WTC11 (cell line): ENCODE measurements around the gene HGS. TPM values are rescaled to one million over a fixed set of nuclear protein-coding genes. Genes with fewer than 3 reads are reported as not detected.

Source experiments
- ATAC-seq: fragments of 200-7000 bp; cut with Tn5 transposase; 2 replicates; pipeline ENCODE4 v1.10.0; 2021; ENCODE audit warnings: mild to moderate bottlenecking, moderate library complexity
- CTCF ChIA-PET: fragments of 300-600 bp; sonication (Branson Sonifier 250); formaldehyde crosslinking; loops from one replicate; lab custom pipeline; 2021; ENCODE audit warnings: antibody characterized with exemption; lab: Charles Lee
- POLR2A ChIA-PET: fragments of 350-600 bp; sonication (Branson Sonifier 250); formaldehyde crosslinking; loops from one replicate; lab custom pipeline; 2021; ENCODE audit warnings: antibody characterized with exemption; lab: Charles Lee
- DNase-seq: peaks from one replicate; pipeline ENCODE4 v3.0.0; 2021; ENCODE audit warnings: low spot score
- H3K27ac Mint-ChIP-seq: 2 replicates; pipeline ENCODE4 v1.8.0; 2021; ENCODE audit warnings: mixed read lengths
- H3K27me3 Mint-ChIP-seq: 2 replicates; pipeline ENCODE4 v1.8.0; 2021; ENCODE audit warnings: low read depth, mild to moderate bottlenecking, moderate library complexity, mixed read lengths
- H3K36me3 Mint-ChIP-seq: 2 replicates; pipeline ENCODE4 v1.8.0; 2021; ENCODE audit warnings: mixed read lengths
- H3K4me1 Mint-ChIP-seq: 2 replicates; pipeline ENCODE4 v1.8.0; 2022; ENCODE audit warnings: mixed read lengths
- H3K4me3 Mint-ChIP-seq: 2 replicates; pipeline ENCODE4 v1.8.0; 2021; ENCODE audit warnings: mild to moderate bottlenecking, moderate library complexity, mixed read lengths
- H3K9me3 Mint-ChIP-seq: 2 replicates; pipeline ENCODE4 v1.8.0; 2021; ENCODE audit warnings: mixed read lengths
- CBFB ChIP-seq: sonication (generic); formaldehyde crosslinking; IDR thresholded peaks from 2 replicates; pipeline ENCODE4 v1.8.1; 2022; ENCODE audit warnings: mild to moderate bottlenecking, low read depth, missing genetic modification reagents
- CREM ChIP-seq: sonication (generic); formaldehyde crosslinking; IDR thresholded peaks from 2 replicates; pipeline ENCODE4 v1.8.1; 2022; ENCODE audit warnings: mild to moderate bottlenecking, missing genetic modification reagents, moderate library complexity
- FOXK1 ChIP-seq: sonication (generic); formaldehyde crosslinking; IDR thresholded peaks from 2 replicates; pipeline ENCODE4 v1.8.0; 2022; ENCODE audit warnings: mild to moderate bottlenecking, moderate library complexity, missing genetic modification reagents
- GABPB1 ChIP-seq: sonication (generic); formaldehyde crosslinking; IDR thresholded peaks from 2 replicates; pipeline ENCODE4 v1.8.1; 2023; ENCODE audit warnings: mild to moderate bottlenecking, missing genetic modification reagents
- GRHL2 ChIP-seq: fragments of 250-450 bp; sonication (Bioruptor Pico); IDR thresholded peaks from 2 replicates; pipeline ENCODE4 v1.8.0; 2022; ENCODE audit warnings: mild to moderate bottlenecking, moderate library complexity; ENCODE audit not compliant: insufficient replicate concordance, severe bottlenecking
- GTF2I ChIP-seq: fragments of 250-450 bp; sonication (Bioruptor Pico); conservative IDR thresholded peaks from 2 replicates; pipeline ENCODE4 v1.4.0; 2021; ENCODE audit warnings: mild to moderate bottlenecking
- IRF2 ChIP-seq: sonication (generic); formaldehyde crosslinking; IDR thresholded peaks from 2 replicates; pipeline ENCODE4 v1.8.0; 2022; ENCODE audit warnings: low read depth, missing genetic modification reagents, borderline replicate concordance
- JAZF1 ChIP-seq: fragments of 250-450 bp; sonication (Bioruptor Pico); IDR thresholded peaks from 2 replicates; pipeline ENCODE4 v1.9.0; 2021; ENCODE audit warnings: moderate library complexity, mild to moderate bottlenecking, inconsistent platforms
- MXD4 ChIP-seq: fragments of 250-450 bp; sonication (Bioruptor Pico); IDR thresholded peaks from 2 replicates; pipeline ENCODE4 v1.8.0; 2021; ENCODE audit warnings: mild to moderate bottlenecking, moderate library complexity, borderline replicate concordance
- NR1H2 ChIP-seq: sonication (generic); formaldehyde crosslinking; IDR thresholded peaks from 2 replicates; pipeline ENCODE4 v1.9.0; 2021; ENCODE audit warnings: mild to moderate bottlenecking, moderate library complexity, missing genetic modification reagents
- NR3C1 ChIP-seq: sonication (generic); formaldehyde crosslinking; conservative IDR thresholded peaks from 2 replicates; pipeline ENCODE4 v1.8.1; 2023; ENCODE audit warnings: low read depth, mild to moderate bottlenecking, missing genetic modification reagents
- RORB ChIP-seq: fragments of 250-450 bp; sonication (Bioruptor Pico); IDR thresholded peaks from 2 replicates; pipeline ENCODE4 v1.9.0; 2021; ENCODE audit warnings: mild to moderate bottlenecking
- SOX15 ChIP-seq: fragments of 250-450 bp; sonication (Bioruptor Pico); IDR thresholded peaks from 2 replicates; pipeline ENCODE4 v1.9.0; 2021; ENCODE audit warnings: mild to moderate bottlenecking
- TEAD4 ChIP-seq: sonication (generic); formaldehyde crosslinking; IDR thresholded peaks from 2 replicates; pipeline ENCODE4 v1.8.0; 2022; ENCODE audit warnings: mild to moderate bottlenecking, missing genetic modification reagents
- TP53 ChIP-seq: sonication (generic); formaldehyde crosslinking; IDR thresholded peaks from 2 replicates; pipeline ENCODE4 v1.8.1; 2023; ENCODE audit warnings: mild to moderate bottlenecking, missing genetic modification reagents
- ZNF232 ChIP-seq: sonication (generic); formaldehyde crosslinking; IDR thresholded peaks from 2 replicates; pipeline ENCODE4 v1.8.0; 2022; ENCODE audit warnings: mild to moderate bottlenecking, missing genetic modification reagents
- total RNA-seq: library from RNA; stranded (reverse); gene quantifications from 3 replicates; pipeline ENCODE4 v1.2.3, GENCODE V29; 2021
- TF ChIP-seq, protein P1 (sequence below): sonication (generic); formaldehyde crosslinking; IDR thresholded peaks from 2 replicates; pipeline ENCODE4 v1.8.1; 2023; ENCODE audit warnings: mild to moderate bottlenecking, missing genetic modification reagents, moderate library complexity
- TF ChIP-seq, protein P2 (sequence below): sonication (generic); formaldehyde crosslinking; IDR thresholded peaks from 2 replicates; pipeline ENCODE4 v1.8.1; 2023; ENCODE audit warnings: mild to moderate bottlenecking, moderate library complexity, missing genetic modification reagents
- TF ChIP-seq, protein P3 (sequence below): sonication (generic); formaldehyde crosslinking; IDR thresholded peaks from 2 replicates; pipeline ENCODE4 v1.8.0; 2022; ENCODE audit warnings: mild to moderate bottlenecking, missing genetic modification reagents
- TF ChIP-seq, protein P4 (sequence below): sonication (generic); formaldehyde crosslinking; IDR thresholded peaks from 2 replicates; pipeline ENCODE4 v1.8.1; 2022; ENCODE audit warnings: low read depth, missing genetic modification reagents, borderline replicate concordance
- TF ChIP-seq, protein P5 (sequence below): sonication (generic); formaldehyde crosslinking; IDR thresholded peaks from 2 replicates; pipeline ENCODE4 v1.8.1; 2022; ENCODE audit warnings: mild to moderate bottlenecking, missing genetic modification reagents, moderate library complexity, borderline replicate concordance
- TF ChIP-seq, protein P6 (sequence below): sonication (generic); formaldehyde crosslinking; IDR thresholded peaks from 2 replicates; pipeline ENCODE4 v1.8.1; 2023; ENCODE audit warnings: mild to moderate bottlenecking, missing genetic modification reagents
- TF ChIP-seq, protein P7 (sequence below): sonication (generic); formaldehyde crosslinking; conservative IDR thresholded peaks from 2 replicates; pipeline ENCODE4 v1.8.1; 2023; ENCODE audit warnings: mild to moderate bottlenecking, low read depth, missing genetic modification reagents, moderate library complexity

Gene HGS
- total RNA-seq, 1 experiment from 2014 or later = 113 TPM

DNA sequence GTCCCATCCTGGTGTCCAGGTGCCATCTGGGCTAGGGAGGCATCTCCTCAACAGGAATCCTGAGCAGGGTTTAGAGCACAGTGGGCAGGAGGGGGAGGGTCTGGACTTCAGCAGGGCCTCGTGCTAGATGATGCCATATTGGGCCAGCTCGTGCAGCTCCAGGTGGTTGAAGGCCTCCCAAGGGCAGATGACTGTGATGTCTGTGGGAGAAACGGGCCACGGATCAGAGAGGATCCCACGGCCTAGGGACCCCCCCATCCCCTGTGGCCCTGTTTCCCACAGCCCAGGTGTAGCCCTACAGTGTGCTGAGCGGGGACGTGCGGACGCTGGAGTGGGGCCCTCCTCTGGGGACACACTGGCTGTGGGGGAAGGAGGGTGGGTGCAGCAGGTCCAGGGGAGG lies 32.9 kb upstream of the HGS start:
- ChIA-PET POLR2A (no interaction called here), CTCF (interaction anchor here (1.1 kb wide), 1 partner anchor 17 kb away, joined by 3 read pairs; no protein-coding TSS in a partner anchor)
- no peak overlapping the region for H3K27ac Mint-ChIP-seq
- no peak for TF ChIP-seq SOX15 (CRISPR knock-in tag)
- no peak for TF ChIP-seq IRF2 (CRISPR knock-in tag)
- no peak for TF ChIP-seq RORB (CRISPR knock-in tag)
- TF ChIP-seq ZNF232 (CRISPR knock-in tag) = no peak
- no peak for TF ChIP-seq JAZF1 (CRISPR knock-in tag)
- no peak for TF ChIP-seq FOXK1 (CRISPR knock-in tag)
- TF ChIP-seq GTF2I (CRISPR knock-in tag) = no peak
- TF ChIP-seq MXD4 = no peak
- ATAC-seq (no peak), DNase-seq (no peak)
- peaks cover 29% of the 10 kb centered on the region for H3K4me1 Mint-ChIP-seq
- H3K27me3 Mint-ChIP-seq = peaks cover 38% of the 10 kb centered on the region
- H3K9me3 Mint-ChIP-seq = no peaks in the 10 kb centered on the region
- no peak overlapping the region for H3K4me3 Mint-ChIP-seq
- H3K36me3 Mint-ChIP-seq = no peaks in the 10 kb centered on the region

DNA sequence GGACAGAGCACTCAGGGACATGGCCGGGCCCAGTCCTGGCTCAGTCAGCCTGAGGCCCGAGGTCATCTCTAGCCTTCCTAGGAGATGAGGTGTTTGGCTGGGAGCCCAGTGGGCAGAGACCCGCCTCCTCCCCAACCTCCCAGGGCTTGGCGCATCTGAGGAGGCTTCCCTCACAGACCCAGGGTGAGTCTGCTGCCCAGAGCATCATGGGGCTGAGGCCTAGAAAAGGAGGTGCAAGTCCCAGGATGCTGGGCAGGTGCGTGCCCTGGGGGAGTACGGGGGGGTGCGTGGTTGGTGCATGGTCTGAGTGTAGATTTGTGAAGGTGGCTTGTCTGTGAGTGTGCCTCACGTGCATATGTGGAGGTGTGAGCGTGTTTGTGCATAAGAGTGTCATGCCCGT lies 32.1 kb upstream of the HGS start:
- Mint-ChIP-seq H3K27ac (no peak overlapping the region), H3K36me3 (no peaks in the 10 kb centered on the region), H3K4me1 (peaks cover 29% of the 10 kb centered on the region), H3K9me3 (no peaks in the 10 kb centered on the region), H3K27me3 (peaks cover 37% of the 10 kb centered on the region), H3K4me3 (no peak overlapping the region)
- ATAC-seq (no peak), DNase-seq (no peak)
- POLR2A ChIA-PET = no interaction called here
- CTCF ChIA-PET = no interaction called here
- TF ChIP-seq GRHL2 (CRISPR knock-in tag) (no peak), CBFB (CRISPR knock-in tag) (no peak), JAZF1 (CRISPR knock-in tag) (no peak), GABPB1 (CRISPR knock-in tag) (no peak), CREM (CRISPR knock-in tag) (no peak), NR3C1 (no peak), TEAD4 (CRISPR knock-in tag) (no peak), NR1H2 (CRISPR knock-in tag) (no peak), TP53 (no peak)
- TF ChIP-seq, protein P1, sequence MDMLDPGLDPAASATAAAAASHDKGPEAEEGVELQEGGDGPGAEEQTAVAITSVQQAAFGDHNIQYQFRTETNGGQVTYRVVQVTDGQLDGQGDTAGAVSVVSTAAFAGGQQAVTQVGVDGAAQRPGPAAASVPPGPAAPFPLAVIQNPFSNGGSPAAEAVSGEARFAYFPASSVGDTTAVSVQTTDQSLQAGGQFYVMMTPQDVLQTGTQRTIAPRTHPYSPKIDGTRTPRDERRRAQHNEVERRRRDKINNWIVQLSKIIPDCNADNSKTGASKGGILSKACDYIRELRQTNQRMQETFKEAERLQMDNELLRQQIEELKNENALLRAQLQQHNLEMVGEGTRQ = no peak
- TF ChIP-seq, protein P2, sequence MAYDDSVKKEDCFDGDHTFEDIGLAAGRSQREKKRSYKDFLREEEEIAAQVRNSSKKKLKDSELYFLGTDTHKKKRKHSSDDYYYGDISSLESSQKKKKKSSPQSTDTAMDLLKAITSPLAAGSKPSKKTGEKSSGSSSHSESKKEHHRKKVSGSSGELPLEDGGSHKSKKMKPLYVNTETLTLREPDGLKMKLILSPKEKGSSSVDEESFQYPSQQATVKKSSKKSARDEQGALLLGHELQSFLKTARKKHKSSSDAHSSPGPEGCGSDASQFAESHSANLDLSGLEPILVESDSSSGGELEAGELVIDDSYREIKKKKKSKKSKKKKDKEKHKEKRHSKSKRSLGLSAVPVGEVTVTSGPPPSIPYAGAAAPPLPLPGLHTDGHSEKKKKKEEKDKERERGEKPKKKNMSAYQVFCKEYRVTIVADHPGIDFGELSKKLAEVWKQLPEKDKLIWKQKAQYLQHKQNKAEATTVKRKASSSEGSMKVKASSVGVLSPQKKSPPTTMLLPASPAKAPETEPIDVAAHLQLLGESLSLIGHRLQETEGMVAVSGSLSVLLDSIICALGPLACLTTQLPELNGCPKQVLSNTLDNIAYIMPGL = no peak
- TF ChIP-seq, protein P3, sequence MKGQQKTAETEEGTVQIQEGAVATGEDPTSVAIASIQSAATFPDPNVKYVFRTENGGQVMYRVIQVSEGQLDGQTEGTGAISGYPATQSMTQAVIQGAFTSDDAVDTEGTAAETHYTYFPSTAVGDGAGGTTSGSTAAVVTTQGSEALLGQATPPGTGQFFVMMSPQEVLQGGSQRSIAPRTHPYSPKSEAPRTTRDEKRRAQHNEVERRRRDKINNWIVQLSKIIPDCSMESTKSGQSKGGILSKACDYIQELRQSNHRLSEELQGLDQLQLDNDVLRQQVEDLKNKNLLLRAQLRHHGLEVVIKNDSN (CRISPR knock-in tag) = no peak
- TF ChIP-seq, protein P4, sequence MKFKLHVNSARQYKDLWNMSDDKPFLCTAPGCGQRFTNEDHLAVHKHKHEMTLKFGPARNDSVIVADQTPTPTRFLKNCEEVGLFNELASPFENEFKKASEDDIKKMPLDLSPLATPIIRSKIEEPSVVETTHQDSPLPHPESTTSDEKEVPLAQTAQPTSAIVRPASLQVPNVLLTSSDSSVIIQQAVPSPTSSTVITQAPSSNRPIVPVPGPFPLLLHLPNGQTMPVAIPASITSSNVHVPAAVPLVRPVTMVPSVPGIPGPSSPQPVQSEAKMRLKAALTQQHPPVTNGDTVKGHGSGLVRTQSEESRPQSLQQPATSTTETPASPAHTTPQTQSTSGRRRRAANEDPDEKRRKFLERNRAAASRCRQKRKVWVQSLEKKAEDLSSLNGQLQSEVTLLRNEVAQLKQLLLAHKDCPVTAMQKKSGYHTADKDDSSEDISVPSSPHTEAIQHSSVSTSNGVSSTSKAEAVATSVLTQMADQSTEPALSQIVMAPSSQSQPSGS (CRISPR knock-in tag) = no peak
- TF ChIP-seq, protein P5, sequence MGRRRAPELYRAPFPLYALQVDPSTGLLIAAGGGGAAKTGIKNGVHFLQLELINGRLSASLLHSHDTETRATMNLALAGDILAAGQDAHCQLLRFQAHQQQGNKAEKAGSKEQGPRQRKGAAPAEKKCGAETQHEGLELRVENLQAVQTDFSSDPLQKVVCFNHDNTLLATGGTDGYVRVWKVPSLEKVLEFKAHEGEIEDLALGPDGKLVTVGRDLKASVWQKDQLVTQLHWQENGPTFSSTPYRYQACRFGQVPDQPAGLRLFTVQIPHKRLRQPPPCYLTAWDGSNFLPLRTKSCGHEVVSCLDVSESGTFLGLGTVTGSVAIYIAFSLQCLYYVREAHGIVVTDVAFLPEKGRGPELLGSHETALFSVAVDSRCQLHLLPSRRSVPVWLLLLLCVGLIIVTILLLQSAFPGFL = no peak
- TF ChIP-seq, protein P6, sequence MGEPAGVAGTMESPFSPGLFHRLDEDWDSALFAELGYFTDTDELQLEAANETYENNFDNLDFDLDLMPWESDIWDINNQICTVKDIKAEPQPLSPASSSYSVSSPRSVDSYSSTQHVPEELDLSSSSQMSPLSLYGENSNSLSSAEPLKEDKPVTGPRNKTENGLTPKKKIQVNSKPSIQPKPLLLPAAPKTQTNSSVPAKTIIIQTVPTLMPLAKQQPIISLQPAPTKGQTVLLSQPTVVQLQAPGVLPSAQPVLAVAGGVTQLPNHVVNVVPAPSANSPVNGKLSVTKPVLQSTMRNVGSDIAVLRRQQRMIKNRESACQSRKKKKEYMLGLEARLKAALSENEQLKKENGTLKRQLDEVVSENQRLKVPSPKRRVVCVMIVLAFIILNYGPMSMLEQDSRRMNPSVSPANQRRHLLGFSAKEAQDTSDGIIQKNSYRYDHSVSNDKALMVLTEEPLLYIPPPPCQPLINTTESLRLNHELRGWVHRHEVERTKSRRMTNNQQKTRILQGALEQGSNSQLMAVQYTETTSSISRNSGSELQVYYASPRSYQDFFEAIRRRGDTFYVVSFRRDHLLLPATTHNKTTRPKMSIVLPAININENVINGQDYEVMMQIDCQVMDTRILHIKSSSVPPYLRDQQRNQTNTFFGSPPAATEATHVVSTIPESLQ (CRISPR knock-in tag) = no peak
- TF ChIP-seq, protein P7, sequence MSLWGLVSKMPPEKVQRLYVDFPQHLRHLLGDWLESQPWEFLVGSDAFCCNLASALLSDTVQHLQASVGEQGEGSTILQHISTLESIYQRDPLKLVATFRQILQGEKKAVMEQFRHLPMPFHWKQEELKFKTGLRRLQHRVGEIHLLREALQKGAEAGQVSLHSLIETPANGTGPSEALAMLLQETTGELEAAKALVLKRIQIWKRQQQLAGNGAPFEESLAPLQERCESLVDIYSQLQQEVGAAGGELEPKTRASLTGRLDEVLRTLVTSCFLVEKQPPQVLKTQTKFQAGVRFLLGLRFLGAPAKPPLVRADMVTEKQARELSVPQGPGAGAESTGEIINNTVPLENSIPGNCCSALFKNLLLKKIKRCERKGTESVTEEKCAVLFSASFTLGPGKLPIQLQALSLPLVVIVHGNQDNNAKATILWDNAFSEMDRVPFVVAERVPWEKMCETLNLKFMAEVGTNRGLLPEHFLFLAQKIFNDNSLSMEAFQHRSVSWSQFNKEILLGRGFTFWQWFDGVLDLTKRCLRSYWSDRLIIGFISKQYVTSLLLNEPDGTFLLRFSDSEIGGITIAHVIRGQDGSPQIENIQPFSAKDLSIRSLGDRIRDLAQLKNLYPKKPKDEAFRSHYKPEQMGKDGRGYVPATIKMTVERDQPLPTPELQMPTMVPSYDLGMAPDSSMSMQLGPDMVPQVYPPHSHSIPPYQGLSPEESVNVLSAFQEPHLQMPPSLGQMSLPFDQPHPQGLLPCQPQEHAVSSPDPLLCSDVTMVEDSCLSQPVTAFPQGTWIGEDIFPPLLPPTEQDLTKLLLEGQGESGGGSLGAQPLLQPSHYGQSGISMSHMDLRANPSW = no peak
